Left lung (tissue), 10 donors: ENCODE results near the gene DLEC1. TPM values are rescaled to one million over a fixed set of nuclear protein-coding genes. Genes with fewer than 3 reads are reported as not detected.

Experiments used
- ATAC-seq: fragments of 200-7000 bp; cut with Tn5 transposase; one replicate; pipeline ENCODE4 v1.9.1; 2020; ENCODE audit warnings: moderate library complexity
- DNase-seq, 4 donors: peaks; one replicate each; pipeline ENCODE4 v3.0.0-alpha.2; 2013 to 2020
- H3K27ac ChIP-seq, 2 donors: fragments of 200-600 bp; sonication (generic) in 1 of 2; one replicate each; pipeline versions ENCODE4 v1.5.0 to v1.8.0; 2020 to 2021
- H3K27me3 ChIP-seq, 2 donors: fragments of 200-600 bp; sonication (generic) in 1 of 2; one replicate each; pipeline versions ENCODE4 v1.5.0 to v1.8.0; 2020 to 2021
- H3K36me3 ChIP-seq, 2 donors: fragments of 200-600 bp; sonication (generic) in 1 of 2; one replicate each; pipeline versions ENCODE4 v1.5.0 to v1.8.0; 2020 to 2021
- H3K4me1 ChIP-seq, 2 donors: fragments of 200-600 bp; one replicate each; pipeline ENCODE4 v1.8.0; 2021
- H3K4me3 ChIP-seq, 2 donors: fragments of 200-600 bp; sonication (generic) in 1 of 2; one replicate each; pipeline versions ENCODE4 v1.5.0 to v1.8.0; 2020 to 2021; ENCODE audit warnings: mild to moderate bottlenecking in 1 of 2
- H3K9me3 ChIP-seq, 2 donors: fragments of 200-600 bp; sonication (generic) in 1 of 2; one replicate each; pipeline versions ENCODE4 v1.5.0 to v1.8.0; 2020 to 2021
- CTCF ChIP-seq, 2 donors: fragments of 200-600 bp; sonication (generic) in 1 of 2; IDR thresholded peaks; one replicate each; pipeline versions ENCODE4 v1.5.0 to v1.8.0; 2021; ENCODE audit warnings: antibody characterized with exemption in 2 of 2
- intact Hi-C, 2 donors: fragments of 100-400 bp; cut with DNase I; formaldehyde crosslinking; loops; one replicate each; pipeline versions ENCODE4 v1.11.2 to v1.14.2; 2022
- polyA plus RNA-seq, 6 donors: library from polyadenylated mRNA; unstranded; fragments of 120-200 nt; gene quantifications; one replicate each; pipeline ENCODE4 v1.2.1, GENCODE V29; 2013; ENCODE audit not compliant: insufficient read length in 6 of 6
- total RNA-seq, 2 donors: library from RNA; stranded (reverse); fragmentation: NEBNext Ultra II Directional; extraction: Animal tissue kit (Norgen Biotek cat#: 25700); gene quantifications; one replicate each; pipeline ENCODE4 v1.2.1, GENCODE V29; 2021
- donor health status: DM: no; HTN: yes; CAD: no.
- donor health status: DM: no; HTN: no; CAD: no.

DLEC1 gene
- total and polyA plus RNA-seq, 8 donors: 2.8 to 10.5 (median 6.1) TPM

GRCh38 chr3:37999836-38000235 lies 39.2 kb upstream of the DLEC1 start:
- no peak for ATAC-seq
- intact Hi-C loops: no loop called here
- no peak overlapping the region for H3K4me3 ChIP-seq
- no peaks in the 10 kb centered on the region for H3K9me3 ChIP-seq
- no peaks in the 10 kb centered on the region for H3K27me3 ChIP-seq
- peak in 1 of 4 donors; percentile 20 for DNase-seq
- H3K36me3 ChIP-seq: peaks cover 0 to 38% of the 10 kb centered on the region in 2 donors
- peaks cover 12 to 61% of the 10 kb centered on the region in 2 donors for H3K4me1 ChIP-seq
- TF ChIP-seq CTCF (IDR thresholded peaks at IDR 0.05): no peak
- H3K27ac ChIP-seq: no peak overlapping the region

- DNase-seq (peak in 1 of 4 donors; percentile 28), ATAC-seq (no peak)
- no peak overlapping the region for H3K4me3 ChIP-seq
- H3K36me3 ChIP-seq: peaks cover 0 to 41% of the 10 kb centered on the region in 2 donors
- no peak overlapping the region for H3K27ac ChIP-seq
- no peak for TF ChIP-seq CTCF (IDR thresholded peaks at IDR 0.05)
- no peaks in the 10 kb centered on the region for H3K9me3 ChIP-seq
- intact Hi-C loops: no loop called here
- no peaks in the 10 kb centered on the region for H3K27me3 ChIP-seq
- H3K4me1 ChIP-seq: peaks cover 13 to 59% of the 10 kb centered on the region in 2 donors
Observed at GRCh38 chr3:38000242-38000916, 38.6 kb upstream of the DLEC1 start.

GRCh38 chr3:38000965-38001455 lies 38.0 kb upstream of the DLEC1 start:
- no peak for TF ChIP-seq CTCF (IDR thresholded peaks at IDR 0.05)
- Histone ChIP-seq H3K27ac (no peak overlapping the region), H3K4me3 (no peak overlapping the region), H3K4me1 (peaks cover 13 to 52% of the 10 kb centered on the region in 2 donors), H3K36me3 (peaks cover 0 to 48% of the 10 kb centered on the region in 2 donors), H3K27me3 (no peaks in the 10 kb centered on the region), H3K9me3 (no peaks in the 10 kb centered on the region)
- DNase-seq: peak in 1 of 4 donors; percentile 29
- ATAC-seq: no peak
- intact Hi-C loops: no loop called here

- TF ChIP-seq CTCF (IDR thresholded peaks at IDR 0.05): no peak
- H3K36me3 ChIP-seq: peaks cover 0 to 53% of the 10 kb centered on the region in 2 donors
- H3K27me3 ChIP-seq: no peaks in the 10 kb centered on the region
- DNase-seq: peak in 1 of 4 donors; percentile 32
- intact Hi-C loops: no loop called here
- H3K9me3 ChIP-seq: no peaks in the 10 kb centered on the region
- no peak overlapping the region for H3K4me3 ChIP-seq
- H3K4me1 ChIP-seq: peaks cover 13 to 47% of the 10 kb centered on the region in 2 donors
- no peak overlapping the region for H3K27ac ChIP-seq
- no peak for ATAC-seq
Observed at GRCh38 chr3:38001456-38002081, 37.4 kb upstream of the DLEC1 start.

GRCh38 chr3:38002291-38002876 lies 36.6 kb upstream of the DLEC1 start:
- Histone ChIP-seq H3K4me1 (peaks cover 13 to 39% of the 10 kb centered on the region in 2 donors), H3K27ac (no peak overlapping the region), H3K27me3 (no peaks in the 10 kb centered on the region), H3K4me3 (no peak overlapping the region), H3K9me3 (no peaks in the 10 kb centered on the region), H3K36me3 (peaks cover 0 to 58% of the 10 kb centered on the region in 2 donors)
- no peak for TF ChIP-seq CTCF (IDR thresholded peaks at IDR 0.05)
- intact Hi-C loops: no loop called here
- ATAC-seq: no peak
- peak in 1 of 4 donors; percentile 26 for DNase-seq
